Fibroblast of villous mesenchyme (primary cell): ENCODE results near the gene ATXN7L2. TPM values are rescaled to one million over a fixed set of nuclear protein-coding genes. Genes with fewer than 3 reads are reported as not detected.

ENCODE experiments used
- DNase-seq: peaks from one replicate; pipeline ENCODE4 v3.0.0-alpha.2; 2010; ENCODE audit warnings: low read depth
- H3K4me3 ChIP-seq: 2 replicates; pipeline ENCODE4 v1.5.1; 2011; ENCODE audit warnings: low read depth, mild to moderate bottlenecking, low read length
- total RNA-seq: library from RNA; depleted of rRNA; stranded (reverse); fragments of >200 nt; gene quantifications from 2 replicates; pipeline ENCODE4 v1.2.3, GENCODE V29; 2012
- TF ChIP-seq, protein P1 (sequence below): IDR thresholded peaks from 2 replicates; pipeline ENCODE4 v1.5.1; 2012; ENCODE audit warnings: low read depth, mild to moderate bottlenecking, low read length; ENCODE audit not compliant: insufficient read depth

ATXN7L2 gene
- total RNA-seq, 1 donor, result 4.7 TPM

DNA sequence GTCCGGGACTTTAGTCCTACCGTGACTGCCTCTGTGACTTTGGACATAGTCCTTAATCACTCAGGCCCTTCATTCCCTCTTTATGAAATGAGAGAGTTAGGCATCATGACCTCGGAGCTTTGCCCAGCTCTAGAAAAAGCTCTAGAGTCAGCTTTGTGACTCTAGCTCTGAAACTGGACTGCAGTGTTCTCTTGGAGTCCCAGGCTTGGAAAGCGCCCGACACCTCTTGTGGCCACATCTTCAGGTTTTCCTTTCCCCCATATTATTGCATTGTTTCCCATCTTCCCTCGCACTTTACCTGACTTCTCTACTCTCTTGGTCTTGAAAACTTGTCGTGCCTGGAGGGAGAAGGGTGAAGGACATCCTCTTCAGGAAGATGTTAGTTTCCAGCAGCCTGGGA, 38.3 kb downstream of the ATXN7L2 start:
- no peak for DNase-seq
- TF ChIP-seq, protein P1, sequence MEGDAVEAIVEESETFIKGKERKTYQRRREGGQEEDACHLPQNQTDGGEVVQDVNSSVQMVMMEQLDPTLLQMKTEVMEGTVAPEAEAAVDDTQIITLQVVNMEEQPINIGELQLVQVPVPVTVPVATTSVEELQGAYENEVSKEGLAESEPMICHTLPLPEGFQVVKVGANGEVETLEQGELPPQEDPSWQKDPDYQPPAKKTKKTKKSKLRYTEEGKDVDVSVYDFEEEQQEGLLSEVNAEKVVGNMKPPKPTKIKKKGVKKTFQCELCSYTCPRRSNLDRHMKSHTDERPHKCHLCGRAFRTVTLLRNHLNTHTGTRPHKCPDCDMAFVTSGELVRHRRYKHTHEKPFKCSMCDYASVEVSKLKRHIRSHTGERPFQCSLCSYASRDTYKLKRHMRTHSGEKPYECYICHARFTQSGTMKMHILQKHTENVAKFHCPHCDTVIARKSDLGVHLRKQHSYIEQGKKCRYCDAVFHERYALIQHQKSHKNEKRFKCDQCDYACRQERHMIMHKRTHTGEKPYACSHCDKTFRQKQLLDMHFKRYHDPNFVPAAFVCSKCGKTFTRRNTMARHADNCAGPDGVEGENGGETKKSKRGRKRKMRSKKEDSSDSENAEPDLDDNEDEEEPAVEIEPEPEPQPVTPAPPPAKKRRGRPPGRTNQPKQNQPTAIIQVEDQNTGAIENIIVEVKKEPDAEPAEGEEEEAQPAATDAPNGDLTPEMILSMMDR, result no peak
- no peak overlapping the region for H3K4me3 ChIP-seq

DNA sequence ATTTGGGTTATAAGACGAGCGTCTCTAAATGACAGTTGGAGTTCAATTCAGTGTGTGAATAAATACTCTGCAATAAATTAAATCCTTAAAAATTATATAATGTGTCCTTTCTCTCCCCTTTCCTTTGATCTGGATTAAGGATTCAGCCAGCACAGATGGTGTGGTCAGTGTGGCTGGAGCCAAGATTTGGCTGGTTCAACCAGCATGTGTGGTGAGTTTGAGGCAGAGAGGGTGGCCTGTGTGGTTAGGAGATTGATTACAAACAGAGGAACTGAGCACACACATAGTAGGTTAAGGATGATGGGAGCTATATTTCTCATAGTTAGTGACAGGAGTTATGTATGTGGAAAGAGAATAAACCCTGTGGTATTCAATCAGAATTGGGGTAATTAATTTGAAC, 40.0 kb downstream of the ATXN7L2 start:
- TF ChIP-seq, protein P1, result no peak
- DNase-seq, result no peak
- no peak overlapping the region for H3K4me3 ChIP-seq

DNA sequence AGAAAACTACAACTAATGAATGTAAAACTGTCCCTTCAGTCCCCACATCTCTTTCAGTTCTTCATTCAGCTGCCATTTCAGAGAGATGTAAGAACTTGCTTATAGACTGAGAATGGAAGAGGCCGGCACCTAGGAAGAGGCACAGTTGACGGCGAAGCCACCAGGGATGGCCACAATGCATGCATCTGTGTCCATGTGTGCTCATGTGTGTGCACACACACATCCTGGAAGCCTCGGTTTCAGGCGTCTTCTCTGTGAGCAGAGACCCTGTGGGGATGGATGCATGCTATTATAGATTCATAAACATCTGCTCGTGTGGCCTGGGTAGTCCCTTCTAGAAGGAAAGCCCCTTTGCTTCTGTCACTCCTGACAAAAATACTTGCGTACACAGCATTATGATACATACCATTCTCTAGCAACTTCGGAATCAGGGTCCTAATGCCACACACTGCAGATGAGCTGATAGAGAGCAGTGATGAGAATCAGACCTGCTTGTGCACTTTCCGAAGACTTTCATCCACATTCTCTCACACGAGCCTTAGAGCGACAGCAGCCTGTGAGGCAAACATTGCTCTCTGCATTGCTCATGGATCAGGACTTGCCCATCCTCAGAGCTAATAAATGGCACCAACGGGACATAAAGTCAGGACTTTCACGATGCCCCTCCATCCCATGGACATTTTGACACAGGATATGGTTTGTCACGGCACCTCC, 43.5 kb downstream of the ATXN7L2 start:
- H3K4me3 ChIP-seq, result no peak overlapping the region
- TF ChIP-seq, protein P1, result no peak
- DNase-seq, result no peak

DNA sequence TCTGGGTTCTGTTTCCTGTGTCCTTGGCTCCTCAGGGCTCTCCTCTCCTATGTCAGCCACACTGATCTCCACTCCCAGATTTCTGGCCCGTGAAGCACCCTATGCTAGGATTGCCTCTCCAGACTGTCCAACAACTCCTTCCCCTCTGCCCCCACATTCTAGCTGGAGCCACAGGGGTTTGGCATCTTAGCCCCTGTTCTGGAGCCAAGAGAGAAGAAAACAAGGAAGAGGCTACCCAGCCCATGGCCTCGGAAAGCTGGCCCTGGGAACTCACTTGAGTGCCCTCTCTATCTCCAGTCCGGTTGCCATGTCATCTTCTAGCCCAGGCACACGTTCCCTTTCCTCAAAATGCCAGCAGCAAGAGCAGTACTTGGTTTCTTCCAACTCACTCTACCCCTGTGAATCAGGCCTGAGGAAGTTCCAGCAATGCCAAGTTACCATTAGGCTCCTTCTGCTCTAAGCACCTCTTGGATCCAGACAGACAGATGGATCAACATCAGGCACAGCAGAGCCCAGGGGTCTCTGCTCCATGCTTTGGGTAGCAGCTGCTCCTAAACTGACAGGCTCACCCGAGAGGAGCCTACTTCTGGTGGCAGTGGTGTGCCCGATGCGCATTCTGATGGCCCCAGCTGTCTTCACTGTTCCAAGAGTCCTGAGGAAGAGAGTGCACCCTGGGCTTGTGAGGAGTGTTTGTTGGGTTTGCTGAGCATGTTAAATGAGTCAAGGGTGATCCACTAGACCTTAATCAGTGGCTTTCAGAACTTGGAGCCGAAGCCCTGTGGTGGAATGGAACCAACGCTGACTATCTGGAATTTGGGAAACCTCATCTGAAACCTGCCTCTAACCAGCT, 44.4 kb downstream of the ATXN7L2 start:
- DNase-seq, result no peak
- H3K4me3 ChIP-seq, result no peak overlapping the region
- TF ChIP-seq, protein P1, result no peak

DNA sequence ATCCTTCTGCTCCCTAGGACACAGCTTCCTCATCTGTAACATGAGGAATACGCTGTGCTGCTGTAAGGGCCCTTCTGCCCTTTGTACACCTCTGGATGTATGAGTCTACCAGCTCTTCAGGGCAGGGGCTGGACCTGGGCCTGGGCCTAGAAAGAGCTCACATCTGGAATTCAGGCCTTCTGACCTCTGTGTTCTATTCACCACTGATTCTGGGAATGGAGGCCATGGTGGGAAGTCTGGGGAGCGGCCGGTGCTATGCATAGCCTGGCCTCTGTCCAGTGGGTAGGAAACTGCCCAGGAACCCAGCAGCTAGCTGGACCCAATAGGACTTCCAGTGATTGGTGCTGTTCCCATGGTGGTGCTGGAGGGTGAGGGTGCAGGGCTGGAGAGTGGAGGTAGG, 45.0 kb downstream of the ATXN7L2 start:
- TF ChIP-seq, protein P1, result no peak

DNA sequence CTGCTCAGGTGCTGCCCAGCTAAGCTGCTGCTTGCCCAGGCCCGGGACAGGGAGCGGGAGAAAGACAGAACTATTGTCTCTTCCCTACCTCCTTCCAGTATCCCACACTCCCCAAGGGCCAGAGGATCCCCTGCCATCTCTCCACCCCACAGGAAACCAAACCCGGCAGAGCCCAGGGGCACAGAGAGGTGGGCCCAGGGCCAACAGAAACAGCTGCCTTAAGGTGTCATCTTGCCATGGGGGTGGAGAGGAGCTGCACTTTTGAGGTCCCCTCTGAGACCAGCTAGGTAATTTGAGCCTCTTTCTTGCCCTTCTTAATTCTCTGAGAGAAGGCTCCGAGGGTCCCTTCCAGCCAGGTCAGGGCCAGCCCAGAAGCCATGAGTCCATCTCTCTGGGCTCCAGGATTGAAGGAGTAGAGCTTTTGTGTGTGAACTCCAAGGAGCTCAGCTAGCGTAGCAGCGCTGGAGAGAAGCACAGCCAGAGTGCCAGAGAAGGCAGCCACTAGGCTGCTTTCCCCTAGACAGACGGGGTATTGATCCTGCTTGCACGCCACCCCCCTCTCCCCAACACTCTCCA, 46.3 kb downstream of the ATXN7L2 start:
- TF ChIP-seq, protein P1, result no peak

More for the DNA sequence above, 45.0 kb downstream of the ATXN7L2 start:
- DNase-seq, result no peak
- no peak overlapping the region for H3K4me3 ChIP-seq

More for the DNA sequence above, 46.3 kb downstream of the ATXN7L2 start:
- no peak overlapping the region for H3K4me3 ChIP-seq
- DNase-seq, result no peak
